GM12864 (cell line): ENCODE measurements around the gene GRB2.

Experiments used
- DNase-seq: peaks from one replicate; pipeline ENCODE4 v3.0.0-alpha.2; 2011; ENCODE audit warnings: low read depth
- H3K4me3 ChIP-seq: 2 replicates; pipeline ENCODE4 v1.5.1; 2011; ENCODE audit warnings: mild to moderate bottlenecking, low read depth, low read length, control low read depth
- CTCF ChIP-seq: IDR thresholded peaks from 2 replicates; pipeline ENCODE4 v1.5.1; 2011; ENCODE audit warnings: low read depth, mild to moderate bottlenecking, moderate library complexity, low read length, control low read depth, inconsistent platforms; ENCODE audit errors: missing control alignments

GRB2 gene

GRCh38 chr17:75361996-75362395 is 43.5 kb downstream of the GRB2 start:
- no peak overlapping the region for H3K4me3 ChIP-seq
- DNase-seq: no peak
- TF ChIP-seq CTCF: no peak

- no peak overlapping the region for H3K4me3 ChIP-seq
- DNase-seq: no peak
- TF ChIP-seq CTCF: no peak
Measured at GRCh38 chr17:75361344-75361743, 44.1 kb downstream of the GRB2 start.

- H3K4me3 ChIP-seq: no peak overlapping the region
- no peak for DNase-seq
- TF ChIP-seq CTCF: no peak
Measured at GRCh38 chr17:75356260-75356937, 49.1 kb downstream of the GRB2 start.

GRCh38 chr17:75353176-75353575 is 52.3 kb downstream of the GRB2 start:
- DNase-seq: no peak
- no peak overlapping the region for H3K4me3 ChIP-seq
- TF ChIP-seq CTCF: no peak

- no peak for TF ChIP-seq CTCF
- H3K4me3 ChIP-seq: no peak overlapping the region
- DNase-seq: no peak
Measured at GRCh38 chr17:75352079-75352569, 53.4 kb downstream of the GRB2 start.

- DNase-seq: no peak
- no peak overlapping the region for H3K4me3 ChIP-seq
- no peak for TF ChIP-seq CTCF
Measured at GRCh38 chr17:75350706-75351105, 54.8 kb downstream of the GRB2 start.

- no peak for TF ChIP-seq CTCF
- H3K4me3 ChIP-seq: no peak overlapping the region
- no peak for DNase-seq
Measured at GRCh38 chr17:75350029-75350428, 55.4 kb downstream of the GRB2 start.
